Measurements from ENCODE around the gene PHTF2.

DNA sequence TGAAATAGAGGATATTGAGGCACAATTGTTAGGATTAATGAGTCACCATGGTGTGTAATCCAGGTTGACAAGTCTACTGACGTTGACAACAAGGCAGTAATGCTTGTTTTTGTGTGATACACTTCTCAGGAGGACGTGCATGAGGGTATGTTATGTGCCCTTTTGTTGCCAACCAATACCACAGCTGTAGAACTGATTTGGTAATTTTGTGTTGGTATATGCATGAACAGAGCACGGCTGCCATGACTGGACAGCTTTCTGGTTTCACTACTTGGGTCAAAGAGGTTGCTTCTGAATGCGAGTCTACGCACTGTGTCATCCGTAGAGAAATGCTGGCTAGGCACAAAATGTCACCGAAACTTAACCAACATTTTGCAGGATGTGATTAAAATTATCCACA is 32.9 kb downstream of the PHTF2 start:
- no peak for TF ChIP-seq RXRA (IDR thresholded peaks at IDR 0.05; ENCODE audit: borderline replicate concordance, low read depth)
- TF ChIP-seq, protein P1, sequence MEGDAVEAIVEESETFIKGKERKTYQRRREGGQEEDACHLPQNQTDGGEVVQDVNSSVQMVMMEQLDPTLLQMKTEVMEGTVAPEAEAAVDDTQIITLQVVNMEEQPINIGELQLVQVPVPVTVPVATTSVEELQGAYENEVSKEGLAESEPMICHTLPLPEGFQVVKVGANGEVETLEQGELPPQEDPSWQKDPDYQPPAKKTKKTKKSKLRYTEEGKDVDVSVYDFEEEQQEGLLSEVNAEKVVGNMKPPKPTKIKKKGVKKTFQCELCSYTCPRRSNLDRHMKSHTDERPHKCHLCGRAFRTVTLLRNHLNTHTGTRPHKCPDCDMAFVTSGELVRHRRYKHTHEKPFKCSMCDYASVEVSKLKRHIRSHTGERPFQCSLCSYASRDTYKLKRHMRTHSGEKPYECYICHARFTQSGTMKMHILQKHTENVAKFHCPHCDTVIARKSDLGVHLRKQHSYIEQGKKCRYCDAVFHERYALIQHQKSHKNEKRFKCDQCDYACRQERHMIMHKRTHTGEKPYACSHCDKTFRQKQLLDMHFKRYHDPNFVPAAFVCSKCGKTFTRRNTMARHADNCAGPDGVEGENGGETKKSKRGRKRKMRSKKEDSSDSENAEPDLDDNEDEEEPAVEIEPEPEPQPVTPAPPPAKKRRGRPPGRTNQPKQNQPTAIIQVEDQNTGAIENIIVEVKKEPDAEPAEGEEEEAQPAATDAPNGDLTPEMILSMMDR (IDR thresholded peaks at IDR 0.05) = no peak
- TF ChIP-seq, protein P2, sequence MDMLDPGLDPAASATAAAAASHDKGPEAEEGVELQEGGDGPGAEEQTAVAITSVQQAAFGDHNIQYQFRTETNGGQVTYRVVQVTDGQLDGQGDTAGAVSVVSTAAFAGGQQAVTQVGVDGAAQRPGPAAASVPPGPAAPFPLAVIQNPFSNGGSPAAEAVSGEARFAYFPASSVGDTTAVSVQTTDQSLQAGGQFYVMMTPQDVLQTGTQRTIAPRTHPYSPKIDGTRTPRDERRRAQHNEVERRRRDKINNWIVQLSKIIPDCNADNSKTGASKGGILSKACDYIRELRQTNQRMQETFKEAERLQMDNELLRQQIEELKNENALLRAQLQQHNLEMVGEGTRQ (IDR thresholded peaks at IDR 0.05; ENCODE audit: borderline replicate concordance, low read depth, low read length) = no peak
- TF ChIP-seq, protein P3, sequence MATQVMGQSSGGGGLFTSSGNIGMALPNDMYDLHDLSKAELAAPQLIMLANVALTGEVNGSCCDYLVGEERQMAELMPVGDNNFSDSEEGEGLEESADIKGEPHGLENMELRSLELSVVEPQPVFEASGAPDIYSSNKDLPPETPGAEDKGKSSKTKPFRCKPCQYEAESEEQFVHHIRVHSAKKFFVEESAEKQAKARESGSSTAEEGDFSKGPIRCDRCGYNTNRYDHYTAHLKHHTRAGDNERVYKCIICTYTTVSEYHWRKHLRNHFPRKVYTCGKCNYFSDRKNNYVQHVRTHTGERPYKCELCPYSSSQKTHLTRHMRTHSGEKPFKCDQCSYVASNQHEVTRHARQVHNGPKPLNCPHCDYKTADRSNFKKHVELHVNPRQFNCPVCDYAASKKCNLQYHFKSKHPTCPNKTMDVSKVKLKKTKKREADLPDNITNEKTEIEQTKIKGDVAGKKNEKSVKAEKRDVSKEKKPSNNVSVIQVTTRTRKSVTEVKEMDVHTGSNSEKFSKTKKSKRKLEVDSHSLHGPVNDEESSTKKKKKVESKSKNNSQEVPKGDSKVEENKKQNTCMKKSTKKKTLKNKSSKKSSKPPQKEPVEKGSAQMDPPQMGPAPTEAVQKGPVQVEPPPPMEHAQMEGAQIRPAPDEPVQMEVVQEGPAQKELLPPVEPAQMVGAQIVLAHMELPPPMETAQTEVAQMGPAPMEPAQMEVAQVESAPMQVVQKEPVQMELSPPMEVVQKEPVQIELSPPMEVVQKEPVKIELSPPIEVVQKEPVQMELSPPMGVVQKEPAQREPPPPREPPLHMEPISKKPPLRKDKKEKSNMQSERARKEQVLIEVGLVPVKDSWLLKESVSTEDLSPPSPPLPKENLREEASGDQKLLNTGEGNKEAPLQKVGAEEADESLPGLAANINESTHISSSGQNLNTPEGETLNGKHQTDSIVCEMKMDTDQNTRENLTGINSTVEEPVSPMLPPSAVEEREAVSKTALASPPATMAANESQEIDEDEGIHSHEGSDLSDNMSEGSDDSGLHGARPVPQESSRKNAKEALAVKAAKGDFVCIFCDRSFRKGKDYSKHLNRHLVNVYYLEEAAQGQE (IDR thresholded peaks at IDR 0.05; ENCODE audit: low read depth, low read length) = no peak
- TF ChIP-seq EZH2phosphoT487 (IDR thresholded peaks at IDR 0.05; ENCODE audit: borderline replicate concordance, low read depth) = no peak
- no peak for TF ChIP-seq POLR2AphosphoS5 (IDR thresholded peaks at IDR 0.05; ENCODE audit: low read depth, low read length)
- TF ChIP-seq, protein P4, sequence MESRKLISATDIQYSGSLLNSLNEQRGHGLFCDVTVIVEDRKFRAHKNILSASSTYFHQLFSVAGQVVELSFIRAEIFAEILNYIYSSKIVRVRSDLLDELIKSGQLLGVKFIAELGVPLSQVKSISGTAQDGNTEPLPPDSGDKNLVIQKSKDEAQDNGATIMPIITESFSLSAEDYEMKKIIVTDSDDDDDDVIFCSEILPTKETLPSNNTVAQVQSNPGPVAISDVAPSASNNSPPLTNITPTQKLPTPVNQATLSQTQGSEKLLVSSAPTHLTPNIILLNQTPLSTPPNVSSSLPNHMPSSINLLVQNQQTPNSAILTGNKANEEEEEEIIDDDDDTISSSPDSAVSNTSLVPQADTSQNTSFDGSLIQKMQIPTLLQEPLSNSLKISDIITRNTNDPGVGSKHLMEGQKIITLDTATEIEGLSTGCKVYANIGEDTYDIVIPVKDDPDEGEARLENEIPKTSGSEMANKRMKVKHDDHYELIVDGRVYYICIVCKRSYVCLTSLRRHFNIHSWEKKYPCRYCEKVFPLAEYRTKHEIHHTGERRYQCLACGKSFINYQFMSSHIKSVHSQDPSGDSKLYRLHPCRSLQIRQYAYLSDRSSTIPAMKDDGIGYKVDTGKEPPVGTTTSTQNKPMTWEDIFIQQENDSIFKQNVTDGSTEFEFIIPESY (IDR thresholded peaks at IDR 0.05; ENCODE audit: borderline replicate concordance, low read depth) = no peak
- TF ChIP-seq TCF12 (IDR thresholded peaks at IDR 0.05) = no peak
- TF ChIP-seq SMC3 (IDR thresholded peaks at IDR 0.05; ENCODE audit: low read depth, low read length) = no peak
- TF ChIP-seq SIN3A (IDR thresholded peaks at IDR 0.05; ENCODE audit: borderline replicate concordance, low read depth, low read length) = no peak
- TF ChIP-seq, protein P5, sequence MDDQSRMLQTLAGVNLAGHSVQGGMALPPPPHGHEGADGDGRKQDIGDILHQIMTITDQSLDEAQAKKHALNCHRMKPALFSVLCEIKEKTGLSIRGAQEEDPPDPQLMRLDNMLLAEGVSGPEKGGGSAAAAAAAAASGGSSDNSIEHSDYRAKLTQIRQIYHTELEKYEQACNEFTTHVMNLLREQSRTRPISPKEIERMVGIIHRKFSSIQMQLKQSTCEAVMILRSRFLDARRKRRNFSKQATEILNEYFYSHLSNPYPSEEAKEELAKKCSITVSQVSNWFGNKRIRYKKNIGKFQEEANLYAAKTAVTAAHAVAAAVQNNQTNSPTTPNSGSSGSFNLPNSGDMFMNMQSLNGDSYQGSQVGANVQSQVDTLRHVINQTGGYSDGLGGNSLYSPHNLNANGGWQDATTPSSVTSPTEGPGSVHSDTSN (IDR thresholded peaks at IDR 0.05) = no peak
- TF ChIP-seq, protein P6, sequence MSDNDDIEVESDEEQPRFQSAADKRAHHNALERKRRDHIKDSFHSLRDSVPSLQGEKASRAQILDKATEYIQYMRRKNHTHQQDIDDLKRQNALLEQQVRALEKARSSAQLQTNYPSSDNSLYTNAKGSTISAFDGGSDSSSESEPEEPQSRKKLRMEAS (IDR thresholded peaks at IDR 0.05; ENCODE audit: low read depth) = no peak
